Ovary (tissue), 9 donors: Measurements from ENCODE around the gene TBCD. TPM values are rescaled to one million over a fixed set of nuclear protein-coding genes. Genes with fewer than 3 reads are reported as not detected.

Experiments used
- DNase-seq, 5 donors: peaks; one replicate each; pipeline ENCODE4 v3.0.0-alpha.2; 2019 to 2020
- H3K27ac ChIP-seq, 2 donors: fragments of 200-600 bp; one replicate each; pipeline versions ENCODE4 v1.5.1 to v1.8.0; 2019 to 2022
- H3K27me3 ChIP-seq: fragments of 200-600 bp; one replicate; pipeline ENCODE4 v1.8.0; 2022
- H3K36me3 ChIP-seq: fragments of 200-600 bp; sonication (generic); one replicate; pipeline ENCODE4 v1.5.1; 2019
- H3K4me1 ChIP-seq: one replicate; pipeline ENCODE4 v1.8.1; 2013; ENCODE audit warnings: mild to moderate bottlenecking, moderate library complexity; ENCODE audit not compliant: insufficient read depth
- H3K4me3 ChIP-seq: fragments of 200-600 bp; sonication (generic); one replicate; pipeline ENCODE4 v1.5.1; 2017
- H3K9me3 ChIP-seq, 2 donors: fragments of 200-600 bp in 1 of 2; sonication (generic) in 1 of 2; one replicate each; pipeline versions ENCODE4 v1.5.1 to v1.8.1; 2013 to 2019; ENCODE audit warnings: mild to moderate bottlenecking in 1 of 2, moderate library complexity in 1 of 2
- CTCF ChIP-seq, 3 donors: fragments of 450-650 bp in 2 of 3; fragments of 200-600 bp in 1 of 3; IDR thresholded peaks; one replicate each; pipeline versions ENCODE4 v1.5.1 to v1.8.0; 2016 to 2022; ENCODE audit warnings: antibody characterized with exemption in 3 of 3, mild to moderate bottlenecking in 1 of 3
- EP300 ChIP-seq: sonication (generic); formaldehyde crosslinking; IDR thresholded peaks from one replicate; pipeline ENCODE4 v1.6.1; 2017; ENCODE audit warnings: antibody characterized with exemption
- POLR2A ChIP-seq: fragments of 450-650 bp; IDR thresholded peaks from one replicate; pipeline ENCODE4 v1.6.1; 2017; ENCODE audit warnings: antibody characterized with exemption, mild to moderate bottlenecking, moderate library complexity
- WGBS, 3 donors: extraction: QIAGEN DNeasy Blood & Tissue Kit in 1 of 3; methylation state at CpG; one replicate each; pipeline versions ENCODE4 v1.1.5 to v1.1.7; 2013 to 2017; 5-methylcytosine and 5-hydroxymethylcytosine counted together
- intact Hi-C, 4 donors: fragments of 100-400 bp; cut with DNase I; formaldehyde crosslinking; loops; one replicate each; pipeline versions ENCODE4 v1.11.0 to v1.15.1; 2022 to 2023
- polyA plus RNA-seq, 2 donors: library from polyadenylated mRNA; stranded (reverse); fragments of 200-250 nt in 1 of 2; fragments of 350-450 nt in 1 of 2; fragmentation: Illumina TruSeq in 1 of 2; extraction: RNeasy Lipid Tissue Mini Kit (QIAGEN cat#74804) in 1 of 2; gene quantifications; one replicate each; pipeline ENCODE4 v1.2.3, GENCODE V29; 2013 to 2014
- total RNA-seq, 7 donors: library from RNA; depleted of rRNA in 2 of 7; stranded (reverse); fragments of >200 nt in 2 of 7; fragmentation: NEBNext Ultra II Directional in 3 of 7; extraction: Animal tissue kit (Norgen Biotek cat#: 25700) in 3 of 7; gene quantifications; one replicate each; pipeline versions ENCODE4 v1.1.0 to v1.2.4, GENCODE V29; 2016 to 2023
- donor health status: DM: no; HTN: no; CAD: no; lungs with moderate emphysema.
- donor health status: DM: no; HTN: no; CAD: no.
- donor health status: Bipolar disorder and iron deficiency.
- donor health status: DM: yes; HTN: yes; CAD: no.
- donor health status: DM: no; HTN: no; CAD: no.
- donor health status: DM: yes; HTN: yes; CAD: no.

TBCD gene
- total and polyA plus RNA-seq, 9 donors = 29.2 to 88.3 (median 59.2) TPM

GRCh38 chr17:82937411-82938371, 185.8 kb downstream of the TBCD start:
- Histone ChIP-seq H3K4me3 (no peak overlapping the region), H3K4me1 (no peaks in the 10 kb centered on the region), H3K27ac (no peak overlapping the region), H3K36me3 (no peaks in the 10 kb centered on the region), H3K9me3 (no peaks in the 10 kb centered on the region), H3K27me3 (no peaks in the 10 kb centered on the region)
- peak in 4 of 5 donors; percentile 7 to 31 (median 22) for DNase-seq
- intact Hi-C loops = no loop called here
- 89 to 92% (median 90%) methylated on average over 45 to 53 of the region's 53 CpGs for whole genome bisulfite sequencing, 3 donors
- TF ChIP-seq POLR2A = no peak
- TF ChIP-seq CTCF (IDR thresholded peaks at IDR 0.05) = no peak
- no peak for TF ChIP-seq EP300

GRCh38 chr17:82938486-82938872, 186.6 kb downstream of the TBCD start:
- intact Hi-C loops = no loop called here
- no peaks in the 10 kb centered on the region for H3K36me3 ChIP-seq
- WGBS, 3 donors = 89 to 94% (median 94%) methylated on average over 8 of the region's 8 CpGs

DNA sequence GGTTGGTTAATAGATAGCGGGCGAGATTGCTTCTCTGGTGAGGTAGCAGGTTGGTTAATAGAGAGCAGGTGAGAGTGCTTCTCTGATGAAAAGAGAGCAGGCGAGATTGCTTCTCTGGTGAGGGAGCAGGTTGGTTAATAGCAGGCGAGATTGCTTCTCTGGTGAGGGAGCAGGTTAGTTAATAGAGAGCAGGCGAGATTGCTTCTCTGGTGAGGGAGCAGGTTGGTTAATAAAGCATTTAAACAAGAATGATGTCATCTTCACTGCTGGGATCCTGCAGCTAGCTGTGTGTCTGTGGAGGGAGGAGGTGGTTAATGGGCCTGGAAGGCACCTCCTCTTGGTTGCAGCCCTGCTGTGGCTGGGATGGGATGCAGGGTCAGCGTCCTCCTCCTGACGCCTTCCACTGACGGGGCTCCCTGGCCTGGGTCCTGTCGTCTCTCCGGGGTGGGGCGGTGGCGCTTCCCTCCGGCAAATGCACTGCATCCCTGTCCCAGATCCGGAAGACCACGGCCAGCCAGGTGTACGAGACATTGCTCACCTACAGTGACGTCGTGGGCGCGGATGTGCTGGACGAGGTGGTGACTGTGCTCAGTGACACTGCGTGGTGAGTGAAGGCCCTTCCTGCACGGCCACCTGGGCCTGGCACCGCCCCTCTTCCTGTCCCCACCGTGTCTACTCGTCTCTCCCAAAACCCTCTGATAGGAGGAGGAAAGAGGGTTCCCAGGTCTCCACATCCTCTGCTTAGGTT, 187.2 kb downstream of the TBCD start:
- H3K27me3 ChIP-seq = no peaks in the 10 kb centered on the region
- intact Hi-C loops = no loop called here
- no peak overlapping the region for H3K4me3 ChIP-seq
- no peaks in the 10 kb centered on the region for H3K4me1 ChIP-seq
- no peaks in the 10 kb centered on the region for H3K36me3 ChIP-seq
- no peak overlapping the region for H3K27ac ChIP-seq
- 85 to 86% (median 86%) methylated on average over 26 of the region's 26 CpGs for WGBS, 3 donors
- TF ChIP-seq EP300 (no peak), CTCF (IDR thresholded peaks at IDR 0.05) (no peak), POLR2A (no peak)
- peak in 3 of 5 donors; percentile 14 to 29 (median 17) for DNase-seq
- peaks cover 0 to 11% of the 10 kb centered on the region in 2 donors for H3K9me3 ChIP-seq

More at GRCh38 chr17:82938486-82938872, 186.6 kb downstream of the TBCD start:
- peaks cover 0 to 5% of the 10 kb centered on the region in 2 donors for H3K9me3 ChIP-seq
- no peaks in the 10 kb centered on the region for H3K27me3 ChIP-seq
- H3K4me1 ChIP-seq = no peaks in the 10 kb centered on the region
- TF ChIP-seq POLR2A = no peak
- no peak for TF ChIP-seq EP300
- TF ChIP-seq CTCF (IDR thresholded peaks at IDR 0.05) = no peak
- H3K4me3 ChIP-seq = no peak overlapping the region
- DNase-seq = peak in 2 of 5 donors; percentile 9 to 21
- H3K27ac ChIP-seq = no peak overlapping the region

DNA sequence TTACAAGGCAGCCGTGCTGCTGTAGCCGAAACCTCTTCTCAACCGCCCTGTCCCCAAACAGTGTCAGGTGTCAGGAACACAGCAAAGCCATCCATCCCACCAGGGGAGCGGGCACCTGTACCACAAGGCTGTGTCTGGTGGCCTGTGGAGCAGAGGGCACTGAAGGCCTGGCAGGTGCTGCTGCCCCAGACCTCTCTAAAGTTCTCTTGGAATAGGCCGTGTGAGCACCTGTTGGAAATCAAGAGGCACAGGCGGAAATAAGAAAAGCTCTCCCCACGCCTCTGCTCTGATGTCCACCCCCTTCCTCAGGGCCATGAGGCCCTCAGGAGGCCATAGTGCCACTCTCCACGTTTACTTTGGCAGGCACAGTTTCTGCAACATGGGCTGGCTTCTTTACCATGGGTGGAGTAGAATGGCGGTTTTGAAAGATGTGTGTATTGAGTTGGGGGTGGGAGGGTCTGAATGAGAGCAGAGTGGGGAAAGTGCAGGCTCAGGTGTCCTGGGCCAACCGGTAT, 187.8 kb downstream of the TBCD start:
- no peaks in the 10 kb centered on the region for H3K36me3 ChIP-seq
- H3K4me3 ChIP-seq = no peak overlapping the region
- no peaks in the 10 kb centered on the region for H3K4me1 ChIP-seq
- DNase-seq = peak in 2 of 5 donors; percentile 8 to 10
- intact Hi-C loops = no loop called here
- peaks cover under 1 to 17% of the 10 kb centered on the region in 2 donors for H3K9me3 ChIP-seq
- WGBS, 3 donors = 88 to 92% (median 88%) methylated on average over 10 of the region's 10 CpGs
- no peaks in the 10 kb centered on the region for H3K27me3 ChIP-seq
- TF ChIP-seq CTCF (IDR thresholded peaks at IDR 0.05) (no peak), EP300 (no peak)
- H3K27ac ChIP-seq = no peak overlapping the region
